Endothelial cell (in vitro differentiated cells): Measurements from ENCODE around the gene POLR3A. TPM values are rescaled to one million over a fixed set of nuclear protein-coding genes. Genes with fewer than 3 reads are reported as not detected.
"Not testable (repeated sequence)": the region's sequence is repeated elsewhere in the genome, so short reads cannot be mapped to it uniquely, and the experiment has no call there.

Experiments
- DNase-seq: peaks from one replicate; pipeline ENCODE4 v3.0.0; 2021; ENCODE audit warnings: low spot score
- H3K27ac Mint-ChIP-seq: one replicate; pipeline ENCODE4 v1.8.0; 2021; ENCODE audit warnings: mixed read lengths, inconsistent platforms; ENCODE audit not compliant: unreplicated experiment
- H3K27me3 Mint-ChIP-seq: one replicate; pipeline ENCODE4 v1.8.0; 2021; ENCODE audit warnings: mild to moderate bottlenecking, moderate library complexity, mixed read lengths, inconsistent platforms; ENCODE audit not compliant: unreplicated experiment
- H3K36me3 Mint-ChIP-seq: one replicate; pipeline ENCODE4 v1.8.0; 2021; ENCODE audit warnings: mild to moderate bottlenecking, low read depth, mixed read lengths, inconsistent platforms; ENCODE audit not compliant: unreplicated experiment
- H3K4me1 Mint-ChIP-seq: one replicate; pipeline ENCODE4 v1.8.0; 2021; ENCODE audit warnings: mild to moderate bottlenecking, mixed read lengths, inconsistent platforms; ENCODE audit not compliant: unreplicated experiment
- H3K4me3 Mint-ChIP-seq: one replicate; pipeline ENCODE4 v1.8.0; 2021; ENCODE audit warnings: mild to moderate bottlenecking, mixed read lengths, inconsistent platforms; ENCODE audit not compliant: unreplicated experiment
- H3K9me3 Mint-ChIP-seq: one replicate; pipeline ENCODE4 v1.8.0; 2021; ENCODE audit warnings: mixed read lengths, inconsistent platforms; ENCODE audit not compliant: unreplicated experiment
- total RNA-seq: library from RNA; stranded (reverse); fragmentation: NEBNext Ultra II Directional; extraction: Animal tissue kit (Norgen Biotek cat#: 25700); gene quantifications from one replicate; pipeline ENCODE4 v1.2.1, GENCODE V29; 2021; ENCODE audit not compliant: unreplicated experiment
- TF ChIP-seq, protein P1 (sequence below): fragments of 200-600 bp; sonication (generic); IDR thresholded peaks from one replicate; pipeline ENCODE4 v1.5.0; 2021; ENCODE audit warnings: antibody characterized with exemption; ENCODE audit not compliant: unreplicated experiment

The POLR3A gene
- total RNA-seq, 1 donor from 2014 or later, result 18.4 TPM

DNA sequence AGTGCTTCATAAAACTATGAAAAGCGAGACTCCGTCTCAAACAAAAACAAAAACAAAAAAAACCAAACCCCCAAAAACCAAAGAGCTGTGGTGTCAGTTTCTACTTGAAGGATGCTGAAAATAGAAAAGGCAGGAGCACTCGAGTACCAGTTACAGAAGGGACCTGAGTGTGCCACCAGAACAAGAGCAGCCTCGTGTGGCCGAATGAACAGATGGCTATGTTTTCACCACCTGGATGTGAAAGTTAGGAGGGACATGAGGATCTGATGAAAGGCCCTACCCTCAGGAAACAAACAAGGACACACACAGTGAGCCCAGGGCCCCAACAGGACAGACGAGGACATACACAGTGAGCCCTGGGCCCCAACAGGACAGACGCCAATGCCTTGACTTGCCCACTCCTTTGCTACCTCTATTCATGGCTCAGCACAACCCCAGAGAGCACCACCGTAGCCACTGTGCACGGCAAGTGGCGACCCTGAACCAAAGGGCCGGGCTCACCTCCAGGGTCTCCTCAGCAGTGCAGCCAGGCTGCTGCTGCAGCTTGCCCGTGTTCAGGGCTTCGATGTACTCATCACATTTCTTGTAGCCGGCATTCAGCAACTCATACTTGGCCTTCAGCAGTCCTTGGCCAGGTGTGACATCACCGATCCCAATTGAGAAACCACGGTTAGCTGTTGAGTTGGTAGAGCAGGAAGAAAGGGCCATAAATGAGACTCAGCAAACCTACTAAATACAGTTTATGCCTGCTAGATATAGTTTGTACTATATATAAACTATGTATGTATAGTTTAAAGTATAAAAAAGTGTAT is 24.9 kb downstream of the POLR3A start:
- H3K9me3 Mint-ChIP-seq, result no peaks in the 10 kb centered on the region
- H3K27ac Mint-ChIP-seq, result no peak overlapping the region
- no peak for DNase-seq
- H3K4me3 Mint-ChIP-seq, result no peak overlapping the region
- H3K27me3 Mint-ChIP-seq, result peaks cover 4% of the 10 kb centered on the region
- H3K4me1 Mint-ChIP-seq, result no peaks in the 10 kb centered on the region
- H3K36me3 Mint-ChIP-seq, result peaks cover 59% of the 10 kb centered on the region
- TF ChIP-seq, protein P1, sequence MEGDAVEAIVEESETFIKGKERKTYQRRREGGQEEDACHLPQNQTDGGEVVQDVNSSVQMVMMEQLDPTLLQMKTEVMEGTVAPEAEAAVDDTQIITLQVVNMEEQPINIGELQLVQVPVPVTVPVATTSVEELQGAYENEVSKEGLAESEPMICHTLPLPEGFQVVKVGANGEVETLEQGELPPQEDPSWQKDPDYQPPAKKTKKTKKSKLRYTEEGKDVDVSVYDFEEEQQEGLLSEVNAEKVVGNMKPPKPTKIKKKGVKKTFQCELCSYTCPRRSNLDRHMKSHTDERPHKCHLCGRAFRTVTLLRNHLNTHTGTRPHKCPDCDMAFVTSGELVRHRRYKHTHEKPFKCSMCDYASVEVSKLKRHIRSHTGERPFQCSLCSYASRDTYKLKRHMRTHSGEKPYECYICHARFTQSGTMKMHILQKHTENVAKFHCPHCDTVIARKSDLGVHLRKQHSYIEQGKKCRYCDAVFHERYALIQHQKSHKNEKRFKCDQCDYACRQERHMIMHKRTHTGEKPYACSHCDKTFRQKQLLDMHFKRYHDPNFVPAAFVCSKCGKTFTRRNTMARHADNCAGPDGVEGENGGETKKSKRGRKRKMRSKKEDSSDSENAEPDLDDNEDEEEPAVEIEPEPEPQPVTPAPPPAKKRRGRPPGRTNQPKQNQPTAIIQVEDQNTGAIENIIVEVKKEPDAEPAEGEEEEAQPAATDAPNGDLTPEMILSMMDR, result no peak

DNA sequence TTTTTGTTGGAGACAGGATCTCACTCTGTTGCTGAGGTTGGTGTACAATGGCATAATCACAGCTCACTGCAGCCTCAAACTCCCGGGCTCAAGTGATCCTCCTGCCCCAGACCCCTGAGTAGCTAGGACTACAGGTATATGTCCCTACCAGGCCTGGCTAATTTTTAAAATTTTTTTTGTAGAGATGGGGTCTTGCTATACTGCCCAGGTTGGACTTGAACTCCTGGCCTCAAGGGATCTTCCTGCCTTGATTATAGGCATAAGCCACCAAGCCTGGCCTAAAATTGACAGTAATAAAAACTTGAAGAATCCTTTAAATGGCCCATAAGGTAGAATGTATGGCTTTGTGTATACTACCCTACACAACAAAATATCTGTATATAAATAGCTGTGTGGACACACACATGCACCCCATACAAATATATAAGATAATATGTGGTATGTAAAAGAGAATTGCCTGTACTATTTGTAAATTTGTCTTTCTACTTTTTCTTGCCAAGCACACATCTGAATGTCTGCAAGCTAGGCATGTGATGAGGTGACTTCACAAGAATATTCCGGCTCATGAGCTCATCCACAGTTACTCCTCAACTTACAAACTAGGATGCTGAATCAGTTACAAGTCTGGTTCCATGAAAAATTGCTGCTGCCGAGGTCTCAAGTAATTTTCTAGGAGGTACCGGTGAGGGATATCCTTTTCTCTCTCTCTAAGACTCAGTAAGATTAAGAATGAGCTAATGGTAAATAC is 26.6 kb downstream of the POLR3A start:
- peaks cover 59% of the 10 kb centered on the region for H3K36me3 Mint-ChIP-seq
- H3K4me1 Mint-ChIP-seq, result no peaks in the 10 kb centered on the region
- DNase-seq, result no peak
- no peak overlapping the region for H3K27ac Mint-ChIP-seq
- TF ChIP-seq, protein P1, result no peak
- no peaks in the 10 kb centered on the region for H3K9me3 Mint-ChIP-seq
- H3K4me3 Mint-ChIP-seq, result no peak overlapping the region
- H3K27me3 Mint-ChIP-seq, result peaks cover 6% of the 10 kb centered on the region

DNA sequence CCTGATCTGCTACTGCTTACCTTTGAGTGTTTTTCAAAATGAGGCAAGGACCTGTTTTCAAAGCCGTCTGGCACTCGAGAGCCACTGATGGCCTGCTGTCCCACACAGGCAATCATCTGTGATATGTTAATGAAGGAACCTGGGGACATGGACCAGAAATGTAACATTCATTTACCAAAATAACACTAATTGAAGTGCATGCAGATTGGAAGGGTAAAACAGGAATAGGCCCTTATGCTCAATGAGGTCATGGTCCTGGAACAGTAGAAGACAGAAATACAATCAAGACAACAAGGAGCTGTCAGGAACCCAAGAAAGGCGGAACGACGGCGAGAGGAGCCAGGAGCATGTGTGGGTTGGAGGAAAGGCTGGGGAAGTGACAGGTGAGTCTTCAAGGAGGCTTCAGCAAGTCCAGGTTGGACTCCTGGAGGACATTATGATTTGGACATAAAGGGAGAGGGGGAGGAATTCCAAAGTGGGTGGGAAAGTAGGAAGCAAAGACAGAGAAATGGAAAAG is 28.3 kb downstream of the POLR3A start:
- TF ChIP-seq, protein P1, result no peak
- Mint-ChIP-seq H3K27ac (no peak overlapping the region), H3K4me3 (no peak overlapping the region), H3K27me3 (peaks cover 6% of the 10 kb centered on the region), H3K4me1 (peaks cover 4% of the 10 kb centered on the region), H3K36me3 (peaks cover 51% of the 10 kb centered on the region), H3K9me3 (no peaks in the 10 kb centered on the region)
- no peak for DNase-seq

DNA sequence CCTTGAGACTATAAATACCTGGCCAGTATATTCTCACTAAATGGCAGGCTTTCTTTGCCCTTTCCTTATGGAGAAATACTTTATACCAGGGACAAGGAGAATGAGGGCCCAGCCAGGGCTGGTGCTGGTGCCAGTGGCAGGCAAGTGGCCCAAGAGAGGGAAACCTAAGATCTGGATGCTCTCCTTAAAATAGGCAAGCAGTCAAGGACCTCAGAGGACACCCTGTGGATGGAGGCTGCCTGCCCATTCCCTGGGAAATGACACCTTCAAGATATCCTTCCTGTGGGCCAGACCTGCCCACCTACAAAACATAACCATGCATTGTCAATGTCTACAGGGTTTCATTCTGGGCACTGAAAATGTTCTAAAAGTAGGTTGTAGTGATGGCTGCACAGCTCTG is 29.1 kb downstream of the POLR3A start:
- Mint-ChIP-seq H3K27ac (no peak overlapping the region), H3K4me1 (peaks cover 4% of the 10 kb centered on the region), H3K4me3 (no peak overlapping the region), H3K27me3 (peaks cover 6% of the 10 kb centered on the region), H3K36me3 (peaks cover 46% of the 10 kb centered on the region), H3K9me3 (no peaks in the 10 kb centered on the region)
- TF ChIP-seq, protein P1, result no peak
- no peak for DNase-seq

DNA sequence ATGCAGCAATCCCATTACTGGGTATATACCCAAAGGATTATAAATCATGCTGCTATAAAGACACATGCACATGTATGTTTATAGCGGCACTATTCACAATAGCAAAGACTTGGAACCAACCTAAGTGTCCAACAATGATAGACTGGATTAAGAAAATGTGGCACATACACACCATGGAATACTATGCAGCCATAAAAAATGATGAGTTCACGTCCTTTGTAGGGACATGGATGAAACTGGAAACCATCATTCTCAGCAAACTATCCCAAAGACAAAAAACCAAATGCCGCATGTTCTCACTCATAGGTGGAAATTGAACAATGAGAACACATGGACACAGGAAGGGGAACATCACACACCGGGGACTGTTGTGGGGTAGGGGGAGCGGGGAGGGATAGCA is 30.5 kb downstream of the POLR3A start:
- not testable (repeated sequence) for H3K27ac Mint-ChIP-seq, H3K4me1 Mint-ChIP-seq, H3K27me3 Mint-ChIP-seq, DNase-seq, H3K9me3 Mint-ChIP-seq, H3K4me3 Mint-ChIP-seq
- peaks cover 38% of the 10 kb centered on the region for H3K36me3 Mint-ChIP-seq
